NCI-H510A (cell line): ENCODE data around the gene SPHK2.
"Not testable (repeated sequence)": the region's sequence is repeated elsewhere in the genome, so short reads cannot be mapped to it uniquely, and the experiment has no call there.

Source experiments
- DNase-seq: peaks from one replicate; lab custom pipeline; 2025; lab: John Stamatoyannopoulos, UW

The SPHK2 gene

GRCh38 chr19:48658483-48658882, 39.2 kb downstream of the SPHK2 start:
- no peak for DNase-seq

GRCh38 chr19:48659768-48660167, 40.5 kb downstream of the SPHK2 start:
- no peak for DNase-seq

- DNase-seq, result peak; percentile 57
Measured at GRCh38 chr19:48660852-48661710, 41.8 kb downstream of the SPHK2 start.

GRCh38 chr19:48661711-48662090, 42.4 kb downstream of the SPHK2 start:
- DNase-seq, result no peak

- no peak for DNase-seq
Measured at GRCh38 chr19:48663667-48664066, 44.4 kb downstream of the SPHK2 start.

- no peak for DNase-seq
Measured at GRCh38 chr19:48664476-48664875, 45.2 kb downstream of the SPHK2 start.

GRCh38 chr19:48665786-48666185, 46.5 kb downstream of the SPHK2 start:
- DNase-seq, result no peak

- DNase-seq, result no peak
Measured at GRCh38 chr19:48668332-48668731, 49.0 kb downstream of the SPHK2 start.

DNA sequence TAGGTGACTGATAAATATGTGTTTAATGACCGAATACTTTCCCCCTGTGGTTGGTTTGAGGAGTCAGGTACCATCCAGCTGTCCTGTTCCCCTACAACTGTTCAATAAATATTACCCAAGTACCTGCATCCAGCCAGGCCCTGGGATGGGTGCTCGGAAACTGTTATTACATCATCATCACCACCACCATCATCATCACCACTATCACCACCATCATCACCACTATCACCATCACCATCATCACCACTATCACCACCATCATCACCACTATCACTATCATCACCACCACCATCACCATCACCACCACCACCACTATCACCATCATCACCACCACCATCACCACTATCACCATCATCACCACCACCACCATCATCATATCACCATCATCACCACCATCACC, 49.5 kb downstream of the SPHK2 start:
- DNase-seq, result no peak

- DNase-seq, result no peak
Measured at GRCh38 chr19:48669903-48670668, 50.8 kb downstream of the SPHK2 start.

DNA sequence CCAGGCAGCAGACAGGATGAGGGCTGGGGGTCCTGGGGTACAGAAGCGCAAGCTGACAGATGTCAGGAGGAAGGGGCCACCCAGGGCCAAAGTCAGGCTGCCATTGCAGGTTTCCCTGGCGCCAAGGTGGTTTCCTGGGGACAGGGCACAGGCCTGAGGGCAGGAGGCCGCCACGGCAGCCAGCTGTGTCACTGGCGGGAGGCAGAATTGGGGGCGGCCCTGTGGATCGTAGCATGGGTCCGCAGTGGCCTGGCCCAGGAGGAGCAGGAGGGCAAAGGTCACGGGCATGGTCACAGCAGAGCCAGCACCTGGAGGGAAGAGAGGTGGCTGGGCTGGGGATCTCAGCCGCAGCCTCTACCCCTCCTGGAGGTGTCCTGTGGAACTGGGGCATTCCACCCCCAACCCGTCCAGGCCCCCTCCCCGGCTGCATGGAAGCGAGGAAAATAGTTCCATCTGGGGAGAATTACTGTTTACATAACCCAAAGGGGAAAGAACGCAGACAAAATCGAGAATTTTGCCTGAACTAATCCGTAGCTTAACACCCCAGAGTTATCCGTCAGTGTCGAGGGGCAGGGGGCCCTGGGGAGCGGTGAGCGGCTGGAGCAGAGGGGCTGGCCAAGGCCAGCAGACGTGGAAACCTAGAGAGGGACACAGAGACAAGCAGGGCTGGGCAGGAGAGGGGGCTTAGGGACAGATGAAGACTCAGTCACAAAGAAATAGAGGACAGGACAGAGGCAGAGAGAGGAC, 51.6 kb downstream of the SPHK2 start:
- DNase-seq, result no peak

DNA sequence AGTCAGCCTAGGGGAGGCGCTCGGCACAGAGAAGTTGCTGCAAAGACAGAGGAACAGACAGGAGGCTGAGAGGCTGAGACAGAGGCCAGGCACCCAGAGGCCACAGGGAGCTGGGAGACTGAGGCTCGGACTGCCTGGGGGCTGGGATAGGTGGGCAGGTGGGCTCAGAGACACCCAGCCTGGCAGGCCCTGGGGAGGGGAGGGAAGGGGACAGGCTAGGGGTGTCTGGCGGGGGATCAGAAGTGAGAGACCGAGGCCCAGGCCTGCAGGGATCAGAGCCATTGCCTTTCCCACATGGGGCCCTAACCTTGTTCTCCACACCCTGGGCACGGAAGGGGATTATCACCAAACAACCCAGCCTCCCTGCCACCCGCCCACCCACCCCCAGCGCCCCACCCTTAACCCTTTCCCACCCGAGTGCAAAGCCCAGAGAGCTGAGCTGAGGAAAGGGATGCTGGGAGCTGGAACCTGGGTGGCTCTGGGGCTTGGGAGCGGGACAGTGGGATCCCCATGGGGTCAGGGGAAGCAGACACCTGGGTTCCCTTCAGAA, 52.2 kb downstream of the SPHK2 start:
- DNase-seq, result no peak

DNA sequence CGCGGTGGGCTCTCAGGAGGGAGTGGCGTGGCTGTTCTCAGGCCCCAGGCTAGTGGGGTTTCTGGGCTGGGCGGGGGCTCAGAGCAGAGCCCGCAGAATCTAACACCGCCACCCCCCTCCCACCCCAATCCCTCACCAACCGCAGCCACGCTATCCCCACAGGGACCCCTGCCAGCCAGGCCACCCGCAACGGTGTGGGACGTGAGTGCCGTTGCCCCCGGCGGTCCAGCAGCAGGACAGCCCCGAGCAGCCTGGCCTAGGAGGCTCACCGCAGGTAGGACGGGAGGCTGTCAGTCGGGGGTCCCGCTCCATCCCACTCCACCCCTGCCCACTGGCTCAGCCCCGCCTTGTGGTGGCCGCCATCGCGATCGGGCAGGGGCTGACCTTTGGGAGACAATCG, 53.7 kb downstream of the SPHK2 start, which contains the start of gene NTN5:
TSS of gene NTN5 (minus strand) at position 24 of the 400 bp plus-strand sequence. CDS start 2,031 bp downstream, outside the sequence.
- no peak for DNase-seq

DNA sequence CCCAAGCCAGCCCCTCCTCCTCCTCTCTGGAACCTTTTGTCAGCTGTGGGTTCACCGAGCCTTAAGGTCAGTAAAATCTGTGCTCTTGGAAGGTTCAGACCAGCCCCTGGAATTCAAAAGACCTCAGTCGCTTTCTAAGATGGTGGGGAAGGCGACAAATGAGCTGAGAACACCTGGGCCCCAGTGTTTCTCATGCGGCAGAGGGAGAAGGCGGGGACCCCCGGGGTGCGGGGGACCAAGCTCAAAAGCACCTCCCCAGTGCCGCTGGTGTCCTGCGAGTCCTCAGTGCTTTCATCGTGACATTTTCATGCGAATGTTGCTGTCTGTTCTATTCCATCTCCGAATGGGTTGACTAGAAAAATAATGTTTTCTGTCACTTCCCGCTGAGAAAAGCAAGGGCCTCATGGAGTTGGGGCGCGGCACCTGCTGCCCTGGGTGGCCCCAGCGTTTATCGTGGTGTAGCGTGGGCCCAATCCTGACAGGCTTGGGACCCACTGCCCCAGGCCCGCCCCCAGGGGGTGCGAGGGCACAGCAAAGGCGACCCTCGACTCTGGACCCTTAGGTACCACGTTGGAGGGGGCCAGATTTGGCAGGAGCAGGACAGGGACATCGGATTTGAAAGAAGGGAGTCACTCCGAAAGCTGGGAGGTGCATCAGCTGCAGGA, 54.3 kb downstream of the SPHK2 start:
- no peak for DNase-seq

DNA sequence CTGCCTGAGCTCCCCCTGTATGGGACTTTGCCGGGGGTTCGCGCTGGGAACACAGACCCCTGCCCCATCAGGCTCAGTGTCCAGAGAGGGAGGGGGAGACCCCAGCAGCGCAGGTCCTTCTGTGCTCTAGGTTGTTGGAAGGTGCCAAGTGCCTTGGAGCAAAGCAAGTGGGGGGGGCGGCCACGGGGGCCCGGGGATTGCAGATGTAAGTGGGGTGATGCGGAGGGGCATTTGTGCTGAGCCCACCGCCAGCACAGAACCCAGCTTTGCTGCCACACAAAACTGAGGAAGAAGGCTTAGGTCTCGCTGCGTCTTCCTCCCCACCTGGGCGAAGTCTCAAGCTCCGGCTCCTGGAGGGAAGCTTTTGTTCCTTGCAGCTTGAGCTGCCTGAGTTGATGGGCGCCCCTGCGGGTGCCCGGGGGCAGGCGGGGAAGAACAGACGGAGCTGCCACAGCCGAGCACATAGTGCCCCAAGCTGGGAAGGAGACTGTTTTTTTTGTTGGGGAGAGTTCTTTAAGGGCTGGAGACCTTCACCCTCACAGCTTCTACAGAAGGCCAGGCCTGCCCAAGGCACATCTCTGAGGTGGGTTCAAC, 55.0 kb downstream of the SPHK2 start:
- DNase-seq, result no peak

GRCh38 chr19:48674921-48675824, 55.9 kb downstream of the SPHK2 start:
- DNase-seq, result peak; percentile 73

DNA sequence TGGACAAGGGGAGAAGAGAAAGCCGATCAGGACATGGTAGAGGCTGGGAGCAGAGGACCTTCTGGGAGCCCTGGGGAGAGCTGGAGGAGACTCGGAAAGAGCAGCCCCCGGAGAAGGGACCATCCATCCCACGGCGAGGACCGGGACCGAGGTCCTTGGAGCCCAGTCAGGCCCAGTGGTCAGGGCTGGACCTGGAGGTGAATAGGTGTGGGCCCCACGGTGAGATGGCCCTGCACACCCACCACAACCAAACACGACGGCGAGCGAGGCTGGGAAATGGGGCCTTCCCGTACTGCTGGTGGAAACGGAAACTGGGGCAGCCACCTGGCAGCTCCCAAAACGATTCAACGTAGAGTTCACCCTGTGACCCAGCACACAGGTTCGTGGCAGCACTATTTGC, 57.2 kb downstream of the SPHK2 start:
- DNase-seq, result no peak

- DNase-seq, result no peak
Measured at GRCh38 chr19:48676887-48677286, 57.6 kb downstream of the SPHK2 start.

DNA sequence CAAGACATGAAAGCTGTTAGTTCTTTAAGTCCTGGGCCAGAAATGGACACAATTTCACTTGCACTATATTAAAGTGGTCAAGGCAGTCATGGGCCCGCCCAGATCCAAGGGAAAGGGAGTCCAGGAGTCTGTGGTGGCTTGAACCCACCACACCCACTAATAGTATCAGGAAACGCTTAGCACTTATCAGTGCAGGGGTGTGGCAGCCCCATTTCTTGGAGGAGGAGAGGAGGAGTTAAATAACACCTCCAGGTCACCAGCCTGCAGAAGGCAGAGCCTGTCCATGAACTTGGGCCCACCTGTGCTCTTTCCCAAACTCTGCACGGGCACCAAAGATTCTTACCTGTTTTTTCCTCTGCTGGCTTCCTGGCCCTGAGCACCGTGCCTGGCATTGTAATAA, 58.9 kb downstream of the SPHK2 start:
- DNase-seq, result no peak

- DNase-seq, result not testable (repeated sequence)
Measured at GRCh38 chr19:48680006-48680405, 60.7 kb downstream of the SPHK2 start.
